ENCODE results near the gene AWAT1. TPM values are rescaled to one million over a fixed set of nuclear protein-coding genes. Genes with fewer than 3 reads are reported as not detected.

AWAT1 gene
- total RNA-seq, 1 experiment from 2014 or later, result not detected

- Histone ChIP-seq H4K5ac (ENCODE audit: insufficient read length, low read depth, low read length) (no peak overlapping the region), H2BK20ac (ENCODE audit: low read depth, low read length, poor library complexity, severe bottlenecking) (no peak overlapping the region), H3K9ac (ENCODE audit: extremely low read depth, insufficient read length, low read length) (no peak overlapping the region), H3K79me2 (ENCODE audit: insufficient read depth, low read length) (no peaks in the 10 kb centered on the region), H3K27ac (ENCODE audit: insufficient read length, low read depth, low read length) (no peak overlapping the region), H2BK120ac (ENCODE audit: low read depth, low read length, poor library complexity, severe bottlenecking) (no peak overlapping the region), H3K4me2 (ENCODE audit: insufficient read depth, insufficient read length, low read length) (no peak overlapping the region), H3K27me3 (ENCODE audit: insufficient read depth, low read length) (no peaks in the 10 kb centered on the region), H3K18ac (ENCODE audit: insufficient read length, low read depth, low read length) (no peak overlapping the region), H3T11ph (ENCODE audit: low read length) (no peak overlapping the region), H4K8ac (replicated peaks; ENCODE audit: insufficient read length, low read depth, low read length) (no peak overlapping the region), H3K23ac (ENCODE audit: insufficient read length, low read depth, low read length) (no peak overlapping the region), H2BK5ac (ENCODE audit: insufficient read length, low read length) (no peak overlapping the region), H2AK5ac (ENCODE audit: insufficient read length, low read length) (no peak overlapping the region), H2BK15ac (ENCODE audit: low read depth, low read length) (no peak overlapping the region), H3K23me2 (ENCODE audit: insufficient read length, low read depth, low read length, poor library complexity, severe bottlenecking) (no peaks in the 10 kb centered on the region), H2AFZ (ENCODE audit: low read length) (no peak overlapping the region), H4K20me1 (ENCODE audit: control insufficient read depth, insufficient read depth, insufficient read length) (no peaks in the 10 kb centered on the region), H3K56ac (ENCODE audit: insufficient read length, low read depth, low read length) (no peak overlapping the region), H3K9me3 (ENCODE audit: control insufficient read depth, low read depth, low read length) (peaks cover 35% of the 10 kb centered on the region), H4K91ac (ENCODE audit: insufficient read length, low read depth, low read length) (no peak overlapping the region), H2BK12ac (ENCODE audit: insufficient read length, low read depth, low read length) (no peak overlapping the region), H3K79me1 (ENCODE audit: insufficient read depth, low read depth, low read length, poor library complexity, severe bottlenecking) (no peaks in the 10 kb centered on the region), H3K4me1 (ENCODE audit: insufficient read depth, low read length) (no peaks in the 10 kb centered on the region), H3K14ac (ENCODE audit: insufficient read depth, low read length) (no peak overlapping the region), H3K4ac (ENCODE audit: low read depth, low read length) (no peak overlapping the region)
- no peak for DNase-seq
- Mint-ChIP-seq H3K4me1 (peaks cover 17% of the 10 kb centered on the region in 2 experiments), H3K27ac (no peak overlapping the region), H3K27me3 (ENCODE audit: low read depth) (no peaks in the 10 kb centered on the region), H3K4me3 (no peak overlapping the region), H3K9me3 (peaks cover 52 to 68% of the 10 kb centered on the region in 2 experiments), H3K36me3 (ENCODE audit: insufficient read depth in 1 of 3, low read depth in 3 of 3) (peaks cover 0 to 2% (median 0%) of the 10 kb centered on the region in 3 experiments; a peak in 2 of 7 replicates)
- no peak for TF ChIP-seq CTCF (conservative IDR thresholded peaks at IDR 0.05)
- no CpG with 5 or more reads among the region's 1 CpG for WGBS (ENCODE audit: extremely low coverage, insufficient read length, low lambda C conversion rate)
Measured at GRCh38 chrX:70240751-70241150, 6.3 kb downstream of the AWAT1 start.
